HG03354 (cell line): ENCODE measurements around the gene CNTRL.
"Not testable (repeated sequence)": the region's sequence is repeated elsewhere in the genome, so short reads cannot be mapped to it uniquely, and the experiment has no call there.

Source experiments
- ATAC-seq: cut with Tn5 transposase; IDR thresholded peaks from one replicate; pipeline ENCODE4 v1.9.1; 2021; ENCODE audit warnings: mild to moderate bottlenecking; ENCODE audit not compliant: unreplicated experiment, poor library complexity, severe bottlenecking

Gene CNTRL

GRCh38 chr9:121067640-121068039, 7.1 kb upstream of the CNTRL start:
- ATAC-seq = no peak

- ATAC-seq = no peak
These were observed 5.4 kb upstream of the CNTRL start for GRCh38 chr9:121069396-121069795.

- peak; percentile 24 for ATAC-seq
These were observed 3.4 kb upstream of the CNTRL start for GRCh38 chr9:121071370-121071755.

- peak; percentile 53 for ATAC-seq
These were observed 2.9 kb upstream of the CNTRL start for GRCh38 chr9:121071756-121072421.

GRCh38 chr9:121073038-121073437, 1.7 kb upstream of the CNTRL start:
- ATAC-seq = no peak

- ATAC-seq = peak; percentile 7
These were observed 689 bp downstream of the CNTRL start for GRCh38 chr9:121075251-121076036.

- no peak for ATAC-seq
These were observed 7.3 kb downstream of the CNTRL start for GRCh38 chr9:121082075-121082474.

DNA sequence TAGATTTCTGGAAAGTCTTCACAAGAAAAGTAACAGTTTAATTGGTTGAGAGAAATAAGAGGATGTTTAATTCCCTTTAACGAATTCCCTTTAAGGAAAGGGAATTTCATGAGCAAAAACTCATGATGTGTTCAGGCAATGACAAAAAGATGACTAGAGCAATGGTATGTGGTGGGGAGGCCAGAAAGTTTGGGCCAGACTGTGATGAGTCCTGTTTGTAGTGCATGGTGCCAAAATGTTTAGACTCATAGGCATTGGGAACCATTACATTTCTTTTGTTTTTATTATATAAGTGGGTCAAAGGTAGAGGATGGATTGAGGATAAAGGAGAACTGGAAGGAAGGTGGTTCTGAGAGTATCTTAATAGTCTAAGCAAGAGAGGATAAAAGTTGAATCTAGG, 10.9 kb downstream of the CNTRL start:
- no peak for ATAC-seq

GRCh38 chr9:121088576-121088975, 13.8 kb downstream of the CNTRL start:
- no peak for ATAC-seq

DNA sequence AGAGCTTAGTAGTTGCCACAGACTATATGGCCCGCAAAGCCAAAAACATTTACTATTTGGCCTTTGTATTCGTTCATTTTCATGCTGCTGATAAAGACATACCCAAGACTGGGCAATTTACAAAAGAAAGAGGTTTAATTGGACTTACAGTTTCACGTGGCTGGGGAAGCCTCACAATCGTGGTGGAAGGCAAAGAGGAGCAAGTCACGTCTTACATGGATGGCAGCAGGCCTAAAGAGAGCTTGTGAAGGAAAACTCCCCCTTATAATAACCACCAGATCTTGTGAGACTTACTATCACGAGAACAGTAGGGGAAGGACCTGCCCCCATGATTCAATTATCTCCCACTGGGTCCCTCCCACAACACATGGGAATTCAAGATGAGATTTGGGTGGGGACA, 16.0 kb downstream of the CNTRL start:
- not testable (repeated sequence) for ATAC-seq

DNA sequence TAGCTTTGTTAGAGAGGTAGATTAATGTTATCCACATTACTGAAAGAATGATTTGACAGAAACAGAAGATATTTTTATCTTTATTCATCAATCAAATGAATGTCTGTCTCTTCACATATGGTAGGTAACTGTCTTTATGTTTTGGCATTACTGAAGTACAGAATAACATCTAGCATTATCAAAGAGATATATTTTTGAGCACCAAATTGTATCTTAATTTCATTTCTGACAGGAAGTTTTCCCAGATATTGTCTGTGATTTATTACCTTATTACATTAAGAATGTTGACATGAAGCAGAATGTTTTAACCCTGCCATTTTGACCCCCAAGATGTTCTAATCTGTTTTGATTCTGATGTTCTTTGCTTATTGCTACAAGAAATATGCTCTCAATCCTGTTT, 20.3 kb downstream of the CNTRL start:
- no peak for ATAC-seq

DNA sequence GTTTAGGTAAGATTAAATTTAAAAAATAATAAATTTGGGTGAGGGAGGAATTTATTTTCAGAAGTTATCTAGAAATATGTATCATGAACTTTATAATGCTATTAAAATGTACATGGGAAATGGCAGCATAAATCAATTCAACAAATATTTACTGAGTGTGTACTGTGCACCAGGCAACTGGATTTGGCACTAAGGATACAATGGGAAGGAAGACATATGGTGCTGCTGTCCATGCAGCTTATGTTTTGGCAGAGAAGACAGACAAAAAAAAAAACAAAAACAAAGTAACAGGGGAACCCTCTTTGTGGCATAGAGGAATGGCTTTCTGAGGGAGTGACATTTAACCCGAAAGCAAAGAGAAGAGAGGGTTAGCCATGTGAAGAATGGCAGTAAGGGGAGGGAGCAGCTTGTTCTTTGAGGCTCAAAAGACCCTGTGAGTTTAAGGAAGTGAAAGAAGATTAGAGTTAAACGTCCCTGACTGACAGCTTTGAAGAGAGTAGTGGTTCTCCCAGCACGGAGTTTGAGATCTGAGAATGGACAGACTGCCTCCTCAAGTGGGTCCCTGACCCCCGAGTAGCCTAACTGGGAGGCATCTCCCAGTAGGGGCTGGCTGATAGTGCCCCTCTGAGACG, 23.9 kb downstream of the CNTRL start:
- ATAC-seq = no peak

- not testable (repeated sequence) for ATAC-seq
These were observed 29.3 kb downstream of the CNTRL start for GRCh38 chr9:121104054-121104453.

DNA sequence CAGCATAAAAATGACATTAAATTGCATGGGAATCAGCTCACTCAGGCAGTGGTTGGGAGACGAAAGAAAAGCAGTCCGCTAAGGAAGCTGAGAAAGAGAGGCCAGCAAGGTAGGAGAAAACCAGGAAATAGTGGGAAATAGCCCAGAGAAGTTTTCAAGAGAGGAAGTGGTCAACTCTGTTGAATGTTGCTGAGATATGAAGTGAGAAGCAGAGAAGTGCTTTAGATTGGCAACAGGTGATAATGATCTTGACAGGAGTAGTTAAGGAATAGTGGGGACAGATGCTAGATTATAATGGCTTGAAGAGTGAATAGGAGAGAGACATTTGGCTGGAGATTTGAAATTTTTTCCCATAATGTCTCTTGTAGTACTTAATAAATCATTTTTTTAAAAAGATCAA, 30.8 kb downstream of the CNTRL start:
- ATAC-seq = no peak

- ATAC-seq = peak; percentile 48
These were observed 32.3 kb downstream of the CNTRL start for GRCh38 chr9:121107029-121107428.

DNA sequence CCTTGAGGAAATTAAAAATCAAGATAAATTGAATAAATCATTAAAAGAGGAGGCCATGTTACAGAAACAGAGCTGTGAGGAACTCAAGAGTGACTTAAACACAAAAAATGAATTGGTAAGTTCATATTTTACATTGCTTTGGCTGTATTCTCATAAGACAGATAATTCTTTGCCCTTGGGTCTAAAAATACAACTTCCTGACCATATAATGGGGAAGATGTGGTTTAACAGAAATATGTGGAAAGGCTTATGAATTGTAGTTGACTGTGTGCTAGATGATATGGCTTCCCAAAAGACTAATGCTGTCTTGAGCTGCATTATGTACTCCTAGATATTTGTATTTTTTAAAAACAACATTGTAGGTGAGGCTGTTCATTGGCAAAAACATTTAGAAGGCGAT, 33.1 kb downstream of the CNTRL start:
- no peak for ATAC-seq

DNA sequence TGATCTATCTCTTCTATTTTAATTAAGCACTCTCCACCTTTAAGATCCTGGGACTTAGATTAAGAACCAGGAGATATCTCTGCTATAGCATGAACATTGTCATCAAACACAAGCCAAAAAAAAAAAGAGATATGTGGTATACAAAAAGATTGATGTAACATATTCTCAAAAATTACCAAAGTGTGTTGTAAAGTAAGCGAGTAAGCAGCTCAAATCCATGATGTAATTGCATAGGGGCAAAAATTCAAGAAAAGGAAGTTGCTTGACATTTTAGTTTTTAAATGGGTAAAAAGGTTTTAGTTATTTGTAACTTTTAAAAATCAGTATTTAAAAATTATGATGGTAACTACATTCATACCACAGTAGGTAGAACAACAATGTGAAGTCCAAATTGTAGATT, 40.7 kb downstream of the CNTRL start:
- no peak for ATAC-seq

DNA sequence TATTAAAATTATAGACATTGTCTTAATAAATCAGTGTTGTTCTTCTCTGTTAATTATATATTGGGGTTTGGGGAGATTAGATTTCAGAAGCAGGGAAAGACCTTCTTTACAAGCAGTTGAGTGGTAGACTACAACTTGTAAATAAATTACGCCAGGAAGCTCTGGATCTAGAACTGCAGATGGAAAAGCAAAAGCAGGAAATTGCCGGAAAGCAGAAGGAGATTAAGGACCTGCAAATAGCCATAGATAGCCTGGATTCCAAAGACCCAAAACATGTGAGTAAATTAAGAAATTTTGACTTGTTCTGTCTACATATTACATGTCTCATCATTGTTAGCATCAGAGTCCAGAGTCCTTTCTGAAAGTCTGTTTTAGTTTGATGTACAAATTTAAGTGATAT, 43.5 kb downstream of the CNTRL start:
- no peak for ATAC-seq

GRCh38 chr9:121120386-121120785, 45.6 kb downstream of the CNTRL start:
- no peak for ATAC-seq

DNA sequence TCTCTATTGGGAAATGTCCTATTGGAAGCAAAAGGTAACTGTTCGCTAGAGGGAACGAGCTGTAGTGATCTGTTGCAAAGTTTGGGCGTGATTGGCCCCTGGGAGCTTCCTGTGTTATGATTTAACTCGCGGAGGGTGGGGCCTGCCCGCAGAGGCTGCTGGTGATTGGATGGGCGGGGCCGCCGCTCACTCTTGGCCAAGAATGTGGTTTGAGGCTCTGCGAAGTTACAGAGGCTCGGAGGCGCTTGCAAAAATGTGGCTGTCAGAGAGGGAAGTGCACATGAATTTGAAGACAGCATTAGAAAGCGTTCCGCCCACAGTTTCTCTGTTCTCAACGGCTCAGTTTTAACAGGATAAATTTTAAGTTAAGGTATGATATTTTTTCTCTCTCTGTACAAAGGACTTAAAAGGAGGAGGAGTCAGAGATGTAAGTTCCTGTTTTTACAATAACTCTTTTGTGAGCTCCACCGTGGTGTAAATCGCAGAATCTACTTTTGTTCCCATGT, 46.9 kb downstream of the CNTRL start:
- peak; percentile 100 for ATAC-seq
